22Rv1 (cell line): ENCODE measurements around the gene KLHL29.

ENCODE experiments used
- H3K27ac ChIP-seq: fragments of 450-650 bp; 2 replicates; pipeline ENCODE4 v1.5.1; 2017
- CTCF ChIP-seq: fragments of 450-650 bp; IDR thresholded peaks from 2 replicates; pipeline ENCODE4 v1.5.1; 2017; ENCODE audit warnings: mild to moderate bottlenecking
- ZFX ChIP-seq: fragments of 450-650 bp; IDR thresholded peaks from 2 replicates; pipeline ENCODE4 v1.6.1; 2017; ENCODE audit warnings: antibody characterized with exemption, borderline replicate concordance

Gene KLHL29

GRCh38 chr2:23436346-23437098 is 51.5 kb downstream of the KLHL29 start:
- no peak for TF ChIP-seq CTCF

GRCh38 chr2:23441414-23441813 is 56.4 kb downstream of the KLHL29 start:
- H3K27ac ChIP-seq: no peak overlapping the region
- TF ChIP-seq CTCF (no peak), ZFX (no peak)

More at GRCh38 chr2:23436346-23437098, 51.5 kb downstream of the KLHL29 start:
- no peak overlapping the region for H3K27ac ChIP-seq

GRCh38 chr2:23445450-23445868 is 60.5 kb downstream of the KLHL29 start:
- TF ChIP-seq CTCF (no peak), ZFX (no peak)
- no peak overlapping the region for H3K27ac ChIP-seq

GRCh38 chr2:23446916-23447315 is 61.9 kb downstream of the KLHL29 start:
- TF ChIP-seq CTCF: no peak
- TF ChIP-seq ZFX: no peak
- no peak overlapping the region for H3K27ac ChIP-seq

GRCh38 chr2:23447405-23447804 is 62.4 kb downstream of the KLHL29 start:
- TF ChIP-seq CTCF (no peak), ZFX (no peak)
- no peak overlapping the region for H3K27ac ChIP-seq

DNA sequence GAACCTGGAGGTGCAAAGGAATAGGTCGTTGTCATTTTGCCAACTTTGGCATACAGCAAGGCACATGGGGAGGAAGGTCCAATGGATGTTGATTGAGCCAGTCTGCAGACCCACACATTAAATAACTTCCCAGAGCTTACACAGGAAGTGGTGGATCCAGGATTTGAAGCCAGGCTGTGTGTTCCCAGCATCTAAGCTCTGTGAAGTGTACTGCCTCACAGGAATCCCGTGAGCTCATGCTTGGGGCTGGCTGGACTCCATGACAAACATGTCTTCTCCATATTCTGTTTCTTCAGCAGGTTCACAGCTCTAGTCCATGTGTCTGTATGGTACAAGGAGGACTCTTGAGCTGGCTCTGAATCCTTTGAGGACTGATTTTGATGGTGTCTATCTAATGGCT is 63.9 kb downstream of the KLHL29 start:
- TF ChIP-seq ZFX: no peak
- no peak for TF ChIP-seq CTCF
- H3K27ac ChIP-seq: no peak overlapping the region

DNA sequence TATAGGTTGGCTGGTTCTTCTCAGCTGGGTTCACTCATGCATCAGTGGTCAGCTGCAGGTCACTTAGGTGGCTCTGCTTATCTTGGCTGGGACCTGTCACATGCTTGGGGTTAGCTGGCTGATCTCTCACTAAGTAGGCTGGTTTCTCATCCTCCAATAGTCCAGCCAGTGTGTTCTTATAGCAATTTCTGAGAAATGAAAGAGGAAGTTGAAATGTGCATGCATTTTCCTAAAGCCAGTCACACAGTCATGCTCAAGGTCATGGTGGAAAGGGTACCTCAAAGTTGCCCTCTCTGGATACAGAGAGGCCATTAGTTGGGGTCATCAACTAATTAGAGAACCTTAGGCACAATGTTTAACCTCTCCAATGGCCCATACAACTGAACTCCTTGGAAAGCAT is 64.4 kb downstream of the KLHL29 start:
- TF ChIP-seq ZFX: no peak
- no peak for TF ChIP-seq CTCF
- no peak overlapping the region for H3K27ac ChIP-seq
